Measurements from ENCODE around the gene ALG9.
"Not testable (repeated sequence)": the region's sequence is repeated elsewhere in the genome, so short reads cannot be mapped to it uniquely, and the experiment has no call there.

The ALG9 gene

GRCh38 chr11:111796696-111797095, 74.7 kb downstream of the ALG9 start:
- no peak for DNase-seq (ENCODE audit: low spot score)

- DNase-seq (ENCODE audit: low spot score) = no peak
Observed at GRCh38 chr11:111795334-111795985, 75.9 kb downstream of the ALG9 start.

DNA sequence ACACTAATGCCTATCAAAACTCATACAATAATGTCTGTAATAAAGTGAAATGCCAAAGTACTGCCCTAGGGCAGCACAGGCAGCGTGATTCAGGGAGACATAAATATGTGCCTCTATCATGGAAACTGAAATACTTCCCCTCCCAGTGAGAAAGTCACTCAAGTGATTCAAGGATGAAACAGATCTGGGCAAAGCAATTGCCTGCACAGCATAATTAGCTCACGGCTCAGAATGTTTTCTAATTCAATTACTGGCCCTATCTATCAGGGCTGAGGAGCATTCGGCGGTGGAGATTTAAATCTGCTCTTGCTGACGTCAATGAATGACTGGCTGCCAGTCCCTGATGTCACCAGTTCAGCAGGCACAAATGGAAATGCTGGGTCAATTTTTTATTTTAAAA, 77.5 kb downstream of the ALG9 start:
- peak; percentile 83 for DNase-seq (ENCODE audit: low spot score)

DNA sequence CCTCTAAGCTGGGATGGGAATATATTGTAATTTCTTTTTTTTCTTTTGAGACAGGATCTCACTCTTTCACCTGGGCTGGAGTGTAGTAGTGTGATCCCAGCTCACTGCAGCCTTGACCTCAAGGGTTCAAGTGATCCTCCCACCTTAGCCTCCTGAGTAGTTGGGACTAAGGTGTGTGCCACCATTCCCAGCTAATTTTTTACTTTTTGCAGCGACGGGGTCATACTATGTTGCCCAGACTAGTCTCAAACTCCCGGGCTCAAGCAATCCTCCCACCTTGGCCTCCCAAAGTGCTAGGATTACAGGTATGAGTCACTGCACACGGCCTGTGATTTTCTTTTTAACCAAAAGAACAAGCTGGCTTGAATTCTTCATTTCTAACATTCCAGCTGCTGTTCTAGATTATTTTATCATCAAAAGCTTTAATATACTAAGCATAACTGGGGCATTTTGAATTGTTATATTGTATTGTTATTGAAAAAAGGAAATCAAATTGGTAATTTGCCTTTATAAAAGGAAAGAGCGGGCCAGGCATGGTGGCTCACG, 78.4 kb downstream of the ALG9 start:
- no peak for DNase-seq (ENCODE audit: low spot score)

DNA sequence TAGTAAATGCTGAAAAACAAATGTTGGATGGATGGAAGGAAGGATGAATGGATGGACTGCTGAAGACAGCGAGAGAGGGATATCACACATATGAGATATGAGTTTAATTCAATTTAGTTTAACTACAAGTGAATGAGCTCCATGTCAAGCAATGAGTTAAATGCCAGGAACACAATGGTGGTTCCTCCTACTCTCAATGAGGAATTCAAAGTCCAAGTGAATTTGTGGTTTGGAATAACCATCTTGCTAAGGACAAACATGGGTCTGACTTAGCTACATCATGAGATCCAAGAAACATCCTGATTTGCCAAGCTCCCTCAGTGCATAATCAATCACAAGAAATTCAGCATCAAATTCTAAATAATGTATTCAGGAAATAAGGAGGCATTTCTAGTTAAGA, 79.1 kb downstream of the ALG9 start:
- no peak for DNase-seq (ENCODE audit: low spot score)

DNA sequence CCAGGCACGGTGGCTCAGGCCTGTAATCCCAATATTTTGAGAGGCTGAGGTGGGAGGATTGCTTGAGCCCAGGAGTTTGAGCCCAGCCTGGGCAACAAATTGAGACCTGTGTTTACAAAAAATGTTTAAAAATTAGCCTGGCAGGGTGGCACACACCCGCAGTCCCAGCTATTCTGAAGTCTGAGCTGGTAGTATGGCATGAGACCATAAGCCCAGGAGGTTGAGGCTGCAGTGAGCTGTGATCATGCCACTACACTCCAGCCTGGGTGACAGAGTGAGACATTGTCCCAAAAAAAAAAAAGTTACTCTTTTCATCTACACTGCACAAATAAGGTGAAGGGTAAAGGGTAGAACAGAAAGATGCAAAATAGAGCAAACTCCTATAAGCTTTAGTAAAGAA, 82.9 kb downstream of the ALG9 start:
- DNase-seq (ENCODE audit: low spot score) = no peak

- no peak for DNase-seq (ENCODE audit: low spot score)
Observed at GRCh38 chr11:111788051-111788450, 83.3 kb downstream of the ALG9 start.

DNA sequence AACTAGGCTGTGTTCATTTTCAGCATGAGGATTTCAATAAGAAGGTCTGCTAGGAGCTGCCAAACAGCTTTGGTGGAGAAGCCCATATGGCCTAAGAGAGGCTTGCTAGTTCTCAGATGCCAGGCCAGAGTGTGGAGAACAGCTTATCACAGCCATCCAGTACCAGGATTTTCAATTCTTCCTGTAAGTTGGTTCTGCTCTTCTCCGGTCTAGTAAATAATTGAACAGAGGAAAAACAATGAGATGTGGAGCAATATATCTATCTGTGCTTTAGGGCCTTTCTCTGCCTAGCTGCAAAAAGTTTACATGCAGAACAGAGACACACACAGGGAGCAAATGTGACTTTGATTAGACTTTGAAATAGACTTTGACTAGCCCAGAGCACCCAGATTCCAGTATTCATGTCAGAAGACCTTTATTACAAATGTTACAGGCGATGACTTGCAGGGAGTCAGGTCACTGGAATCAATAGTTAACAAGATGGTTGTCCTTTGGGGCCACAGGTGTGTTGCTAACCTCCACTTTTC, 85.4 kb downstream of the ALG9 start:
- DNase-seq (ENCODE audit: low spot score) = no peak

DNA sequence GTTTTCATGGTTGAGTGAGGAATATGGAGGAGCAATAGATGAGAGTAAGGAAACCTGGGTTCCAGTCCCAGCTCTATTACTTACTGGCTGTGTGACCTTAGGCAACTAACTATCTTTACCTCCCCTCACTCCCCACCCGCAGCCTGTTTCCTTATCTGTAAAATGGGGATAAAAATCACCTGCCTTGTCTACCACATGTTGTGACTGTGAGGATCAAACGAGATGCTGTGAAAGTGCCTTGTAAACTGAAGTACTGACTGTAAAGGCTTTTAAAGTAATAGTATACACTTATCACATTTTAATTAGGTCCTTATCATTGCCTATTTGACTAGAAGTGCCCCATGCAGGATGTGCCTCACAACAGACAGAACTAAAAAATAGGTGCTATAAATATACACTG, 86.3 kb downstream of the ALG9 start:
- no peak for DNase-seq (ENCODE audit: low spot score)

- DNase-seq (ENCODE audit: low spot score) = not testable (repeated sequence)
Observed at GRCh38 chr11:111784311-111784710, 87.1 kb downstream of the ALG9 start.

GRCh38 chr11:111782109-111782741, 89.2 kb downstream of the ALG9 start:
- no peak for DNase-seq (ENCODE audit: low spot score)

- DNase-seq (ENCODE audit: low spot score) = no peak
Observed at GRCh38 chr11:111779118-111779517, 92.3 kb downstream of the ALG9 start.

- no peak for DNase-seq (ENCODE audit: low spot score)
Observed at GRCh38 chr11:111778047-111778558, 93.3 kb downstream of the ALG9 start.

GRCh38 chr11:111777094-111778046, 94.0 kb downstream of the ALG9 start:
- peak; percentile 69 for DNase-seq (ENCODE audit: low spot score)

DNA sequence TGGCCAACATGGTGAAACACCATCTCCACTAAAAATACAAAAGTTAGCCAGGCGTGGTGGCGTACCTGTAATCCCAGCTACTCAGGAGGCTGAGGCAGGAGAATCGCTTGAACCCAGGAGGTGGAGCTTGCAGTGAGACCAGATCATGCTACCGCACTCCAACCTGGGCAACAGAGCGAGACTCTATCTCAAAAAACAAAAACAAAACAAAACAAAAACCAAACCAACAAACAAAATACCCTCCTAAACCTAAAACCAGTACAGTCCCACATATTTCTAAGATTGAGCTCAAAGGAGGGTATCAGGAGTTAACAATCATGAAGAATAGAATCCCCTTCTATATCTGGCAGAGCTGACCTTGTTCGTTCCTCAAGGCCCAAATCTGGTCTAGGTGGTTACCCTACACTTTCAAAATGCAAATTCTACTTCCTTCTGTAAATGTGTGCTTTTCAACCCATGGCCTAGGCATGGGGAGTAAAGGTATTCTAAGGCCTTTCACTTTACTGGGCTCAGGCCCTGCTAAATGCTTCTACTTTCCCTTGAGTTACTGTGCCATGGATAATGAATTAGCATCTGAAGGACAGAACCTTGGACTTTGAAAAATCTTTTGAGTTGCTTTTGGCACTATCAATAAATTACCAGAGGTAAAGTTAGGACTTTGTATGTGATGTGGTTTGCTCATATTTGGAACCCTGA, 94.8 kb downstream of the ALG9 start:
- no peak for DNase-seq (ENCODE audit: low spot score)

- DNase-seq (ENCODE audit: low spot score) = no peak
Observed at GRCh38 chr11:111774955-111775710, 96.2 kb downstream of the ALG9 start.

GRCh38 chr11:111772535-111772934, 98.8 kb downstream of the ALG9 start:
- DNase-seq (ENCODE audit: low spot score) = no peak

GRCh38 chr11:111771205-111771604, 100.2 kb downstream of the ALG9 start:
- not testable (repeated sequence) for DNase-seq (ENCODE audit: low spot score)

GRCh38 chr11:111770581-111771134, 100.7 kb downstream of the ALG9 start:
- DNase-seq (ENCODE audit: low spot score) = no peak

GRCh38 chr11:111766834-111767142, 104.6 kb downstream of the ALG9 start:
- DNase-seq (ENCODE audit: low spot score) = no peak
